MCF 10A (cell line): ENCODE measurements around the gene METTL15. TPM values are rescaled to one million over a fixed set of nuclear protein-coding genes. Genes with fewer than 3 reads are reported as not detected.

Experiments
- BruUV-seq: library from RNA; stranded (reverse); fragments of 400-500 nt; replicated peaks from 2 replicates; lab custom pipeline; 2021; lab: Mats Ljungman, UMichigan
- CTCF ChIA-PET: fragments of 300-600 bp; sonication (Branson Sonifier 250); formaldehyde crosslinking; extraction: SDS; loops from one replicate; lab custom pipeline; 2021; ENCODE audit warnings: antibody characterized with exemption, inconsistent platforms; lab: Yijun Ruan, JAX
- POLR2A ChIA-PET: fragments of 300-600, 350-650 bp; sonication (Branson Sonifier 250); formaldehyde crosslinking; extraction: SDS; loops from one replicate; lab custom pipeline; 2020; ENCODE audit warnings: antibody characterized with exemption, inconsistent platforms; lab: Yijun Ruan, JAX
- DNase-seq: peaks from one replicate; pipeline ENCODE4 v3.0.0-alpha.2; 2018; ENCODE audit not compliant: unreplicated experiment
- H3K27ac Mint-ChIP-seq: one replicate; pipeline ENCODE4 v1.8.0; 2022; ENCODE audit warnings: mild to moderate bottlenecking, low read depth, mixed read lengths; ENCODE audit not compliant: unreplicated experiment
- H3K27me3 Mint-ChIP-seq: one replicate; pipeline ENCODE4 v1.8.0; 2022; ENCODE audit warnings: mixed read lengths; ENCODE audit not compliant: insufficient read depth, unreplicated experiment
- H3K36me3 Mint-ChIP-seq: one replicate; pipeline ENCODE4 v1.8.0; 2022; ENCODE audit warnings: mild to moderate bottlenecking, moderate library complexity, mixed read lengths; ENCODE audit not compliant: insufficient read depth, unreplicated experiment
- H3K4me1 Mint-ChIP-seq: one replicate; pipeline ENCODE4 v1.8.0; 2022; ENCODE audit warnings: mixed read lengths; ENCODE audit not compliant: insufficient read depth, unreplicated experiment
- H3K4me3 Mint-ChIP-seq: one replicate; pipeline ENCODE4 v1.8.0; 2022; ENCODE audit warnings: mild to moderate bottlenecking, moderate library complexity, mixed read lengths; ENCODE audit not compliant: unreplicated experiment
- H3K9me3 Mint-ChIP-seq: one replicate; pipeline ENCODE4 v1.8.0; 2022; ENCODE audit warnings: mixed read lengths; ENCODE audit not compliant: unreplicated experiment
- CTCF ChIP-seq: fragments of 200-600 bp; IDR thresholded peaks from one replicate; pipeline ENCODE4 v1.8.0; 2022; ENCODE audit warnings: antibody characterized with exemption, mild to moderate bottlenecking; ENCODE audit not compliant: unreplicated experiment
- intact Hi-C: fragments of 100-400 bp; cut with micrococcal nuclease; formaldehyde crosslinking; loops from 2 replicates; pipeline ENCODE4 v1.14.1; 2022
- total RNA-seq: library from RNA; stranded (reverse); gene quantifications from 2 replicates; pipeline ENCODE4 v1.2.3, GENCODE V29; 2022

METTL15 gene
- total RNA-seq, 1 experiment from 2014 or later = 16.8 TPM

GRCh38 chr11:28227460-28227859 lies 119.3 kb downstream of the METTL15 start:
- intact Hi-C loops = no loop called here
- no peak for DNase-seq
- Mint-ChIP-seq H3K27me3 (no peaks in the 10 kb centered on the region), H3K9me3 (no peaks in the 10 kb centered on the region), H3K36me3 (no peaks in the 10 kb centered on the region), H3K4me3 (no peak overlapping the region), H3K27ac (peak overlapping the region; percentile 37), H3K4me1 (peaks cover 19% of the 10 kb centered on the region)
- TF ChIP-seq CTCF = no peak
- CTCF ChIA-PET = interaction anchor here (0.5 to 0.6 kb wide), 2 partner anchors 66 to 415 kb away, joined by 3 to 5 read pairs; no protein-coding TSS in a partner anchor
- POLR2A ChIA-PET = no interaction called here
- BruUV-seq = no TSS peak

- BruUV-seq = no TSS peak
- peak; percentile 9 for DNase-seq
- CTCF ChIA-PET = interaction anchor here (0.5 kb wide), 1 partner anchor 416 kb away, joined by 3 read pairs; no protein-coding TSS in a partner anchor
These were observed 120.2 kb downstream of the METTL15 start for GRCh38 chr11:28228196-28228895.

GRCh38 chr11:28231475-28231874 lies 123.3 kb downstream of the METTL15 start:
- ChIA-PET CTCF (interaction anchor here (0.7 to 1.4 kb wide), 3 partner anchors 17 to 147 kb away, joined by 3 read pairs; no protein-coding TSS in a partner anchor), POLR2A (interaction anchor here (0.7 to 0.9 kb wide), 2 partner anchors 55 to 115 kb away, joined by 3 to 4 read pairs; no protein-coding TSS in a partner anchor)
- H3K27ac Mint-ChIP-seq = no peak overlapping the region
- no peak for TF ChIP-seq CTCF
- H3K4me1 Mint-ChIP-seq = peaks cover 19% of the 10 kb centered on the region
- intact Hi-C loops = no loop called here
- peak; percentile 2 for DNase-seq
- H3K27me3 Mint-ChIP-seq = no peaks in the 10 kb centered on the region
- no peak overlapping the region for H3K4me3 Mint-ChIP-seq
- H3K9me3 Mint-ChIP-seq = no peaks in the 10 kb centered on the region
- no peaks in the 10 kb centered on the region for H3K36me3 Mint-ChIP-seq
- BruUV-seq = no TSS peak

More at GRCh38 chr11:28228196-28228895, 120.2 kb downstream of the METTL15 start:
- Mint-ChIP-seq H3K27ac (peak overlapping the region; percentile 37), H3K4me3 (no peak overlapping the region), H3K27me3 (no peaks in the 10 kb centered on the region), H3K36me3 (no peaks in the 10 kb centered on the region), H3K9me3 (no peaks in the 10 kb centered on the region), H3K4me1 (peaks cover 19% of the 10 kb centered on the region)
- intact Hi-C loops = no loop called here
- POLR2A ChIA-PET = interaction anchor here (1.3 kb wide), 1 partner anchor 62 kb away, joined by 3 read pairs; no protein-coding TSS in a partner anchor
- no peak for TF ChIP-seq CTCF

GRCh38 chr11:28232649-28233048 lies 124.5 kb downstream of the METTL15 start:
- H3K27ac Mint-ChIP-seq = no peak overlapping the region
- ChIA-PET POLR2A (interaction anchor here (0.6 kb wide), 1 partner anchor 472 kb away, joined by 3 read pairs; no protein-coding TSS in a partner anchor), CTCF (interaction anchor here (0.5 to 1.0 kb wide), 2 partner anchors 15 to 866 kb away, joined by 3 read pairs; no protein-coding TSS in a partner anchor)
- no peak overlapping the region for H3K4me3 Mint-ChIP-seq
- H3K36me3 Mint-ChIP-seq = peaks cover 7% of the 10 kb centered on the region
- no peak for TF ChIP-seq CTCF
- no peak for DNase-seq
- no peaks in the 10 kb centered on the region for H3K27me3 Mint-ChIP-seq
- peaks cover 13% of the 10 kb centered on the region for H3K4me1 Mint-ChIP-seq
- no TSS peak for BruUV-seq
- peaks cover 7% of the 10 kb centered on the region for H3K9me3 Mint-ChIP-seq
- intact Hi-C loops = no loop called here
